SK-N-SH (cell line): Measurements from ENCODE around the gene NFIA. TPM values are rescaled to one million over a fixed set of nuclear protein-coding genes. Genes with fewer than 3 reads are reported as not detected.

ENCODE experiments used
- CTCF ChIA-PET: fragments of 300-600, 350-600 bp; formaldehyde crosslinking; extraction: SDS; loops from one replicate; lab custom pipeline; 2021; lab: Yijun Ruan, JAX
- POLR2A ChIA-PET: fragments of 350-600 bp; sonication (Branson Sonifier 250); formaldehyde crosslinking; extraction: SDS; loops from one replicate; lab custom pipeline; 2020; ENCODE audit warnings: antibody characterized with exemption, inconsistent platforms; lab: Yijun Ruan, JAX
- DNase-seq: peaks from one replicate; pipeline ENCODE4 v3.0.0; 2012
- H2AFZ ChIP-seq: fragments of 200-600 bp; sonication (generic); 2 replicates; pipeline ENCODE4 v1.8.1; 2016; ENCODE audit warnings: antibody characterized with exemption, mild to moderate bottlenecking, low read depth
- H3F3A ChIP-seq: fragments of 200-600 bp; sonication (generic); replicated peaks from 2 replicates; pipeline ENCODE3; 2016; ENCODE audit warnings: antibody characterized with exemption, mild to moderate bottlenecking; ENCODE audit not compliant: insufficient read depth
- H3K27ac ChIP-seq, 2 experiments: fragments of 200-500 bp in 1 of 2; fragments of 200-600 bp in 1 of 2; sonication (Bioruptor generic) in 1 of 2; sonication (generic), shearing (Covaris generic) in 1 of 2; 2 replicates each; pipeline versions ENCODE4 v1.5.1 to v1.6.1; 2014 to 2016; ENCODE audit warnings: low read depth in 2 of 2, inconsistent platforms in 1 of 2, low read length in 1 of 2, mild to moderate bottlenecking in 1 of 2, mixed read lengths in 1 of 2
- H3K27me3 ChIP-seq: fragments of 200-600 bp; sonication (generic), shearing (Covaris generic); 2 replicates; pipeline ENCODE4 v1.6.1; 2016; ENCODE audit warnings: mixed run types; ENCODE audit not compliant: insufficient read depth
- H3K36me3 ChIP-seq, 2 experiments: fragments of 200-500 bp in 1 of 2; fragments of 200-600 bp in 1 of 2; sonication (Bioruptor generic) in 1 of 2; sonication (generic) in 1 of 2; replicated peaks in 1 of 2; 2 replicates each; pipeline versions ENCODE3 to v1.5.1; 2014 to 2016; ENCODE audit warnings: low read length in 1 of 2, mild to moderate bottlenecking in 1 of 2; ENCODE audit not compliant: insufficient read depth in 2 of 2, control insufficient read depth in 1 of 2
- H3K4me1 ChIP-seq, 2 experiments: fragments of 200-500 bp in 1 of 2; fragments of 200-600 bp in 1 of 2; sonication (Bioruptor generic) in 1 of 2; sonication (generic), shearing (Covaris generic) in 1 of 2; 2 replicates each; pipeline versions ENCODE4 v1.5.1 to v1.6.1; 2014 to 2016; ENCODE audit warnings: low read depth in 1 of 2, low read length in 1 of 2, mixed run types in 1 of 2; ENCODE audit not compliant: insufficient read depth in 2 of 2, control insufficient read depth in 1 of 2
- H3K4me2 ChIP-seq: fragments of 200-600 bp; sonication (generic), shearing (Covaris generic); 2 replicates; pipeline ENCODE4 v1.6.1; 2017; ENCODE audit warnings: mixed run types
- H3K4me3 ChIP-seq, 2 experiments: fragments of 200-500 bp in 1 of 2; fragments of 200-600 bp in 1 of 2; sonication (Bioruptor generic) in 1 of 2; sonication (generic), shearing (Covaris generic) in 1 of 2; 2 replicates each; pipeline versions ENCODE4 v1.5.1 to v1.8.1; 2014 to 2016; ENCODE audit warnings: low read depth in 2 of 2, inconsistent platforms in 1 of 2, low read length in 1 of 2, mild to moderate bottlenecking in 1 of 2, mixed read lengths in 1 of 2, moderate library complexity in 1 of 2
- H3K79me2 ChIP-seq: fragments of 200-600 bp; sonication (generic); 2 replicates; pipeline ENCODE4 v1.8.1; 2017; ENCODE audit warnings: mild to moderate bottlenecking; ENCODE audit not compliant: insufficient read depth
- H3K9ac ChIP-seq: fragments of 200-600 bp; sonication (generic); 2 replicates; pipeline ENCODE4 v1.6.1; 2017; ENCODE audit warnings: mixed run types
- H3K9me2 ChIP-seq: fragments of 200-600 bp; sonication (generic); 2 replicates; pipeline ENCODE4 v1.6.1; 2017; ENCODE audit warnings: mixed run types
- H3K9me3 ChIP-seq: fragments of 200-600 bp; sonication (generic); 2 replicates; pipeline ENCODE4 v1.6.1; 2017; ENCODE audit warnings: mixed run types, mild to moderate bottlenecking, moderate library complexity
- H4K20me1 ChIP-seq: fragments of 200-600 bp; sonication (generic); 2 replicates; pipeline ENCODE4 v1.6.1; 2017; ENCODE audit warnings: mild to moderate bottlenecking, mixed run types; ENCODE audit not compliant: insufficient read depth
- EP300 ChIP-seq, 2 experiments: IDR thresholded peaks; 2 replicates each; pipeline versions ENCODE4 v1.4.0 to v1.6.1; 2012; ENCODE audit warnings: borderline replicate concordance in 1 of 2, low read depth in 1 of 2, low read length in 1 of 2
- FOSL2 ChIP-seq: IDR thresholded peaks from 2 replicates; pipeline ENCODE4 v1.4.0; 2012; ENCODE audit warnings: low read depth, mild to moderate bottlenecking, moderate library complexity, borderline replicate concordance
- FOXM1 ChIP-seq: IDR thresholded peaks from 2 replicates; pipeline ENCODE4 v1.4.0; 2012; ENCODE audit warnings: low read depth, mild to moderate bottlenecking
- JUND ChIP-seq: IDR thresholded peaks from 2 replicates; pipeline ENCODE4 v1.4.0; 2012
- MXI1 ChIP-seq: IDR thresholded peaks from 2 replicates; pipeline ENCODE4 v1.6.1; 2012; ENCODE audit warnings: mild to moderate bottlenecking, low read depth, low read length, improper control_type of control experiment
- NFIC ChIP-seq: IDR thresholded peaks from 2 replicates; pipeline ENCODE4 v1.4.0; 2012; ENCODE audit warnings: borderline replicate concordance
- RXRA ChIP-seq: IDR thresholded peaks from 2 replicates; pipeline ENCODE4 v1.4.0; 2012; ENCODE audit warnings: low read depth, mild to moderate bottlenecking, borderline replicate concordance
- SMC3 ChIP-seq: IDR thresholded peaks from 2 replicates; pipeline ENCODE4 v1.6.1; 2012; ENCODE audit warnings: low read depth, low read length, improper control_type of control experiment
- TAF1 ChIP-seq: IDR thresholded peaks from 2 replicates; pipeline ENCODE4 v1.6.1; 2012; ENCODE audit warnings: low read depth, mild to moderate bottlenecking, low read length, moderate library complexity, borderline replicate concordance
- TCF12 ChIP-seq: IDR thresholded peaks from 2 replicates; pipeline ENCODE4 v1.4.0; 2012
- TEAD4 ChIP-seq: IDR thresholded peaks from 2 replicates; pipeline ENCODE4 v1.4.0; 2012; ENCODE audit warnings: mild to moderate bottlenecking, borderline replicate concordance; ENCODE audit not compliant: insufficient read depth
- YY1 ChIP-seq: IDR thresholded peaks from 2 replicates; pipeline ENCODE4 v1.4.0; 2012; ENCODE audit warnings: low read depth, mild to moderate bottlenecking
- WGBS: methylation state at CpG from one replicate; pipeline ENCODE4 v1.1.6; 2017; ENCODE audit warnings: low lambda C conversion rate; 5-methylcytosine and 5-hydroxymethylcytosine counted together
- polyA plus RNA-seq, 3 experiments: library from polyadenylated mRNA; depleted of rRNA; stranded (reverse); fragments of >200 nt; gene quantifications; 2 replicates each; pipeline ENCODE4 v1.2.3, GENCODE V29; 2012
- TF ChIP-seq, protein P1 (sequence below): IDR thresholded peaks from 2 replicates; pipeline ENCODE4 v1.4.0; 2012; ENCODE audit warnings: low read depth
- TF ChIP-seq, protein P2 (sequence below): IDR thresholded peaks from 2 replicates; pipeline ENCODE4 v1.6.1; 2012; ENCODE audit warnings: mild to moderate bottlenecking, low read depth, low read length, moderate library complexity
- TF ChIP-seq, protein P3 (sequence below): IDR thresholded peaks from 2 replicates; pipeline ENCODE4 v1.4.0; 2012; ENCODE audit warnings: low read depth, borderline replicate concordance
- TF ChIP-seq, protein P4 (sequence below): IDR thresholded peaks from 2 replicates; pipeline ENCODE4; 2012
- TF ChIP-seq, protein P5 (sequence below): fragments of 150-350 bp; IDR thresholded peaks from 2 replicates; pipeline ENCODE4 v1.6.1; 2017; ENCODE audit warnings: antibody characterized with exemption, low read length, low read depth, borderline replicate concordance
- TF ChIP-seq, protein P6 (sequence below): IDR thresholded peaks from 2 replicates; pipeline ENCODE4 v1.4.0; 2012; ENCODE audit warnings: low read depth, borderline replicate concordance

Gene NFIA
- polyA plus RNA-seq, 1 of the 3 experiments (the other 2 are of a cell fraction): 3.3 TPM

DNA sequence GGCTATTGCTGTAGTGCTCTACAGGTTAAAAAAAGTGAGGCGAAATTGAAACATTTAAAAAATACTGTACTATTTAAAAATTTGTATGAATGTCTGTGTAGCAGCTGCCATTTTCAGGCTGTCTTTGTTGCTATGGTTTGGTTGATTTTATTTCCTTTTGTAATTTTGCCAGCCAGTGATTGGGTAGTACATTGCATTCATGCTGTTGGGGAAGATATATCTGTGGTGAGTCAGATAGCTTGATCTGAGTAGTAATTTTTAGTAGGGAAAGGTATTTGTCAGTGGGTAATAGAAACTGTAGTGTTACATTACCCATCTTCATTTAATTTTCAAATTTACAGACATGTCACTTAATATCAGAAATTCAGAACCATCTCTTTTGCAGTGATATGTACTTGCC is 15.0 kb downstream of the NFIA start:
- H3K9ac ChIP-seq: no peak overlapping the region
- H2AFZ ChIP-seq: peak overlapping the region; percentile 21; the same call in 1 of the 2 replicates
- no peak overlapping the region; the same call in 1 of the 2 replicates for H3K4me2 ChIP-seq

More for the DNA sequence above, 15.0 kb downstream of the NFIA start:
- peaks cover 0 to 2% of the 10 kb centered on the region in 2 experiments for H3K36me3 ChIP-seq
- ChIA-PET POLR2A (no interaction called here), CTCF (interaction anchor here (0.6 kb wide), 1 partner anchor 20 kb away, joined by 3 read pairs; no protein-coding TSS in a partner anchor)
- H3K27me3 ChIP-seq: no peaks in the 10 kb centered on the region
- no peak overlapping the region for H3K4me3 ChIP-seq
- no peaks in the 10 kb centered on the region; the same call in 1 of the 2 replicates for H3K9me2 ChIP-seq
- peaks cover 40% of the 10 kb centered on the region for H3K79me2 ChIP-seq
- peaks cover 3 to 33% of the 10 kb centered on the region in 2 experiments; a peak in 3 of 4 replicates for H3K4me1 ChIP-seq
- no peaks in the 10 kb centered on the region for H3F3A ChIP-seq
- no peak for DNase-seq
- TF ChIP-seq, protein P1, sequence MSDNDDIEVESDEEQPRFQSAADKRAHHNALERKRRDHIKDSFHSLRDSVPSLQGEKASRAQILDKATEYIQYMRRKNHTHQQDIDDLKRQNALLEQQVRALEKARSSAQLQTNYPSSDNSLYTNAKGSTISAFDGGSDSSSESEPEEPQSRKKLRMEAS: no peak
- TF ChIP-seq, protein P2, sequence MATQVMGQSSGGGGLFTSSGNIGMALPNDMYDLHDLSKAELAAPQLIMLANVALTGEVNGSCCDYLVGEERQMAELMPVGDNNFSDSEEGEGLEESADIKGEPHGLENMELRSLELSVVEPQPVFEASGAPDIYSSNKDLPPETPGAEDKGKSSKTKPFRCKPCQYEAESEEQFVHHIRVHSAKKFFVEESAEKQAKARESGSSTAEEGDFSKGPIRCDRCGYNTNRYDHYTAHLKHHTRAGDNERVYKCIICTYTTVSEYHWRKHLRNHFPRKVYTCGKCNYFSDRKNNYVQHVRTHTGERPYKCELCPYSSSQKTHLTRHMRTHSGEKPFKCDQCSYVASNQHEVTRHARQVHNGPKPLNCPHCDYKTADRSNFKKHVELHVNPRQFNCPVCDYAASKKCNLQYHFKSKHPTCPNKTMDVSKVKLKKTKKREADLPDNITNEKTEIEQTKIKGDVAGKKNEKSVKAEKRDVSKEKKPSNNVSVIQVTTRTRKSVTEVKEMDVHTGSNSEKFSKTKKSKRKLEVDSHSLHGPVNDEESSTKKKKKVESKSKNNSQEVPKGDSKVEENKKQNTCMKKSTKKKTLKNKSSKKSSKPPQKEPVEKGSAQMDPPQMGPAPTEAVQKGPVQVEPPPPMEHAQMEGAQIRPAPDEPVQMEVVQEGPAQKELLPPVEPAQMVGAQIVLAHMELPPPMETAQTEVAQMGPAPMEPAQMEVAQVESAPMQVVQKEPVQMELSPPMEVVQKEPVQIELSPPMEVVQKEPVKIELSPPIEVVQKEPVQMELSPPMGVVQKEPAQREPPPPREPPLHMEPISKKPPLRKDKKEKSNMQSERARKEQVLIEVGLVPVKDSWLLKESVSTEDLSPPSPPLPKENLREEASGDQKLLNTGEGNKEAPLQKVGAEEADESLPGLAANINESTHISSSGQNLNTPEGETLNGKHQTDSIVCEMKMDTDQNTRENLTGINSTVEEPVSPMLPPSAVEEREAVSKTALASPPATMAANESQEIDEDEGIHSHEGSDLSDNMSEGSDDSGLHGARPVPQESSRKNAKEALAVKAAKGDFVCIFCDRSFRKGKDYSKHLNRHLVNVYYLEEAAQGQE: no peak
- TF ChIP-seq TCF12 (peak; percentile 47; the same call in 1 of the 2 replicates), NFIC (peak; percentile 46; the same call in 1 of the 2 replicates), RXRA (no peak), FOSL2 (peak; percentile 62; the same call in 1 of the 2 replicates), SMC3 (no peak), FOXM1 (no peak), MXI1 (no peak), TAF1 (no peak), JUND (peak; percentile 60), TEAD4 (no peak), EP300 (IDR thresholded peaks at IDR 0.05; ENCODE audit: borderline replicate concordance in 1 of 2, low read depth in 1 of 2, low read length in 1 of 2) (no peak), YY1 (no peak)
- TF ChIP-seq, protein P3, sequence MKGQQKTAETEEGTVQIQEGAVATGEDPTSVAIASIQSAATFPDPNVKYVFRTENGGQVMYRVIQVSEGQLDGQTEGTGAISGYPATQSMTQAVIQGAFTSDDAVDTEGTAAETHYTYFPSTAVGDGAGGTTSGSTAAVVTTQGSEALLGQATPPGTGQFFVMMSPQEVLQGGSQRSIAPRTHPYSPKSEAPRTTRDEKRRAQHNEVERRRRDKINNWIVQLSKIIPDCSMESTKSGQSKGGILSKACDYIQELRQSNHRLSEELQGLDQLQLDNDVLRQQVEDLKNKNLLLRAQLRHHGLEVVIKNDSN: no peak
- TF ChIP-seq, protein P4, sequence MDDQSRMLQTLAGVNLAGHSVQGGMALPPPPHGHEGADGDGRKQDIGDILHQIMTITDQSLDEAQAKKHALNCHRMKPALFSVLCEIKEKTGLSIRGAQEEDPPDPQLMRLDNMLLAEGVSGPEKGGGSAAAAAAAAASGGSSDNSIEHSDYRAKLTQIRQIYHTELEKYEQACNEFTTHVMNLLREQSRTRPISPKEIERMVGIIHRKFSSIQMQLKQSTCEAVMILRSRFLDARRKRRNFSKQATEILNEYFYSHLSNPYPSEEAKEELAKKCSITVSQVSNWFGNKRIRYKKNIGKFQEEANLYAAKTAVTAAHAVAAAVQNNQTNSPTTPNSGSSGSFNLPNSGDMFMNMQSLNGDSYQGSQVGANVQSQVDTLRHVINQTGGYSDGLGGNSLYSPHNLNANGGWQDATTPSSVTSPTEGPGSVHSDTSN: peak; percentile 51; the same call in 1 of the 2 replicates
- TF ChIP-seq, protein P5, sequence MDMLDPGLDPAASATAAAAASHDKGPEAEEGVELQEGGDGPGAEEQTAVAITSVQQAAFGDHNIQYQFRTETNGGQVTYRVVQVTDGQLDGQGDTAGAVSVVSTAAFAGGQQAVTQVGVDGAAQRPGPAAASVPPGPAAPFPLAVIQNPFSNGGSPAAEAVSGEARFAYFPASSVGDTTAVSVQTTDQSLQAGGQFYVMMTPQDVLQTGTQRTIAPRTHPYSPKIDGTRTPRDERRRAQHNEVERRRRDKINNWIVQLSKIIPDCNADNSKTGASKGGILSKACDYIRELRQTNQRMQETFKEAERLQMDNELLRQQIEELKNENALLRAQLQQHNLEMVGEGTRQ: no peak
- TF ChIP-seq, protein P6, sequence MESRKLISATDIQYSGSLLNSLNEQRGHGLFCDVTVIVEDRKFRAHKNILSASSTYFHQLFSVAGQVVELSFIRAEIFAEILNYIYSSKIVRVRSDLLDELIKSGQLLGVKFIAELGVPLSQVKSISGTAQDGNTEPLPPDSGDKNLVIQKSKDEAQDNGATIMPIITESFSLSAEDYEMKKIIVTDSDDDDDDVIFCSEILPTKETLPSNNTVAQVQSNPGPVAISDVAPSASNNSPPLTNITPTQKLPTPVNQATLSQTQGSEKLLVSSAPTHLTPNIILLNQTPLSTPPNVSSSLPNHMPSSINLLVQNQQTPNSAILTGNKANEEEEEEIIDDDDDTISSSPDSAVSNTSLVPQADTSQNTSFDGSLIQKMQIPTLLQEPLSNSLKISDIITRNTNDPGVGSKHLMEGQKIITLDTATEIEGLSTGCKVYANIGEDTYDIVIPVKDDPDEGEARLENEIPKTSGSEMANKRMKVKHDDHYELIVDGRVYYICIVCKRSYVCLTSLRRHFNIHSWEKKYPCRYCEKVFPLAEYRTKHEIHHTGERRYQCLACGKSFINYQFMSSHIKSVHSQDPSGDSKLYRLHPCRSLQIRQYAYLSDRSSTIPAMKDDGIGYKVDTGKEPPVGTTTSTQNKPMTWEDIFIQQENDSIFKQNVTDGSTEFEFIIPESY: no peak
- no peaks in the 10 kb centered on the region for H3K9me3 ChIP-seq
- H4K20me1 ChIP-seq: no peaks in the 10 kb centered on the region; the same call in 1 of the 2 replicates
- H3K27ac ChIP-seq: peak overlapping the region in 1 of 2 experiments; percentile 54; a peak in 2 of 4 replicates
- 87% methylated on average over 1 of the region's 1 CpG for WGBS
